ENCODE measurements around the gene SLC22A9.

DNA sequence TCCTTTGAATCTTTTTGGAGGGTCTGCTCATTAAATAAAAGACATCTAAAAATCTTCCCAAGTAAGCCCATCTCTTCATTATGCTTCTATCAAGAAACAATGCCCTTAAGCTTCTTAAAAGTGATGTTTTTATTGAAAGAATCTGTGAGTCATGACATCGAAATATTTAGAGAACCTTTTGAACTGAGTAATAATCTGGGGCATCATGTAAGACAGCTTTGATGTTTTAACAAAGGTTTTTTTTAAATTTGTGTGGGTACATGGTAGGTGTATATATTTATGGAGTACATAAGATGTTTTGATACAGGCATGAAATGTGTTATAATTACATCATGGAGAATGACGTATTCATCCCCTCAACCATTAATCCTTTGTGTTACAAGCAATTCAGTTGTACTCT is 74.6 kb downstream of the SLC22A9 start:
- TF ChIP-seq, protein P1, sequence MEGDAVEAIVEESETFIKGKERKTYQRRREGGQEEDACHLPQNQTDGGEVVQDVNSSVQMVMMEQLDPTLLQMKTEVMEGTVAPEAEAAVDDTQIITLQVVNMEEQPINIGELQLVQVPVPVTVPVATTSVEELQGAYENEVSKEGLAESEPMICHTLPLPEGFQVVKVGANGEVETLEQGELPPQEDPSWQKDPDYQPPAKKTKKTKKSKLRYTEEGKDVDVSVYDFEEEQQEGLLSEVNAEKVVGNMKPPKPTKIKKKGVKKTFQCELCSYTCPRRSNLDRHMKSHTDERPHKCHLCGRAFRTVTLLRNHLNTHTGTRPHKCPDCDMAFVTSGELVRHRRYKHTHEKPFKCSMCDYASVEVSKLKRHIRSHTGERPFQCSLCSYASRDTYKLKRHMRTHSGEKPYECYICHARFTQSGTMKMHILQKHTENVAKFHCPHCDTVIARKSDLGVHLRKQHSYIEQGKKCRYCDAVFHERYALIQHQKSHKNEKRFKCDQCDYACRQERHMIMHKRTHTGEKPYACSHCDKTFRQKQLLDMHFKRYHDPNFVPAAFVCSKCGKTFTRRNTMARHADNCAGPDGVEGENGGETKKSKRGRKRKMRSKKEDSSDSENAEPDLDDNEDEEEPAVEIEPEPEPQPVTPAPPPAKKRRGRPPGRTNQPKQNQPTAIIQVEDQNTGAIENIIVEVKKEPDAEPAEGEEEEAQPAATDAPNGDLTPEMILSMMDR (conservative IDR thresholded peaks at IDR 0.05; ENCODE audit: low read depth, low read length), result no peak
- TF ChIP-seq MAZ (IDR thresholded peaks at IDR 0.05; ENCODE audit: borderline replicate concordance, low read depth, low read length), result no peak
- no peak for TF ChIP-seq SMC3 (IDR thresholded peaks at IDR 0.05; ENCODE audit: low read depth, low read length)
- TF ChIP-seq POLR2A (IDR thresholded peaks at IDR 0.05; ENCODE audit: low read depth, low read length), result no peak
- TF ChIP-seq CHD1 (IDR thresholded peaks at IDR 0.05; ENCODE audit: low read depth, low read length), result no peak
- TF ChIP-seq FOS (IDR thresholded peaks at IDR 0.05; ENCODE audit: low read depth, low read length), result no peak
- no peak for TF ChIP-seq MXI1 (IDR thresholded peaks at IDR 0.05; ENCODE audit: borderline replicate concordance, low read depth, low read length)
- TF ChIP-seq CEBPB (IDR thresholded peaks at IDR 0.05; ENCODE audit: low read depth, low read length), result no peak
- no peak for TF ChIP-seq RAD21 (IDR thresholded peaks at IDR 0.05; ENCODE audit: low read length)
